GM23338 (cell line): ENCODE measurements around the gene DRICH1.
"Not testable (repeated sequence)": the region's sequence is repeated elsewhere in the genome, so short reads cannot be mapped to it uniquely, and the experiment has no call there.

Experiments used
- CREB1 ChIP-seq: fragments of 250-450 bp; sonication (Bioruptor Pico); IDR thresholded peaks from 2 replicates; pipeline ENCODE4 v1.5.0; 2020; ENCODE audit warnings: low read depth, mild to moderate bottlenecking, moderate library complexity
- CTCF ChIP-seq, 2 experiments: fragments of 200-600 bp in 1 of 2; sonication (generic) in 1 of 2; conservative IDR thresholded peaks; 2 replicates each; pipeline versions ENCODE4 v1.5.1 to v1.6.1; 2016 to 2017; ENCODE audit warnings: antibody characterized with exemption in 2 of 2, low read depth in 2 of 2, mild to moderate bottlenecking in 2 of 2, moderate library complexity in 1 of 2
- ETS1 ChIP-seq: IDR thresholded peaks from 2 replicates; pipeline ENCODE4 v1.6.1; 2016; ENCODE audit warnings: antibody characterized with exemption
- EZH2 ChIP-seq: fragments of 200-600 bp; sonication (generic); IDR thresholded peaks from one replicate; pipeline ENCODE4 v1.8.0; 2017; ENCODE audit warnings: antibody characterized with exemption, mild to moderate bottlenecking, low read depth; ENCODE audit not compliant: unreplicated experiment
- EZH2phosphoT487 ChIP-seq: fragments of 200-600 bp; sonication (generic); IDR thresholded peaks from one replicate; pipeline ENCODE4 v1.8.1; 2018; ENCODE audit warnings: antibody characterized with exemption; ENCODE audit not compliant: unreplicated experiment
- JUNB ChIP-seq: IDR thresholded peaks from one replicate; pipeline ENCODE4 v1.6.1; 2016; ENCODE audit warnings: antibody characterized with exemption; ENCODE audit not compliant: unreplicated experiment
- NANOG ChIP-seq: IDR thresholded peaks from 2 replicates; pipeline ENCODE4 v1.6.1; 2016; ENCODE audit warnings: antibody characterized with exemption, borderline replicate concordance
- POLR2AphosphoS5 ChIP-seq: IDR thresholded peaks from 2 replicates; pipeline ENCODE4 v1.6.1; 2016; ENCODE audit warnings: antibody characterized with exemption, low read depth
- REST ChIP-seq: IDR thresholded peaks from one replicate; pipeline ENCODE4 v1.6.1; 2018; ENCODE audit warnings: antibody characterized with exemption; ENCODE audit not compliant: unreplicated experiment
- STAT1 ChIP-seq: IDR thresholded peaks from one replicate; pipeline ENCODE4 v1.6.1; 2016; ENCODE audit warnings: antibody characterized with exemption; ENCODE audit not compliant: unreplicated experiment
- ZNF114 ChIP-seq: fragments of 250-450 bp; sonication (Bioruptor Pico); IDR thresholded peaks from 2 replicates; pipeline ENCODE4 v1.5.0; 2020; ENCODE audit warnings: mild to moderate bottlenecking, moderate library complexity
- ZNF331 ChIP-seq: fragments of 250-450 bp; sonication (Bioruptor Pico); IDR thresholded peaks from 2 replicates; pipeline ENCODE4 v1.5.0; 2020; ENCODE audit warnings: low read depth, mild to moderate bottlenecking, moderate library complexity

GRCh38 chr22:23560215-23560614 lies 71.9 kb downstream of the DRICH1 start:
- TF ChIP-seq REST; EZH2; EZH2phosphoT487; CTCF (conservative IDR thresholded peaks at IDR 0.05; ENCODE audit: low read depth in 2 of 2); CREB1 (CRISPR knock-in tag); POLR2AphosphoS5; JUNB; STAT1; ZNF331; ZNF114 (CRISPR knock-in tag); ETS1; NANOG: not testable (repeated sequence)
